Fibroblast of peridontal ligament (primary cell): ENCODE measurements around the gene CDK5R1.

Experiments used
- DNase-seq: peaks from one replicate; pipeline ENCODE4 v3.0.0-alpha.2; 2010; ENCODE audit errors: extremely low read depth

The CDK5R1 gene

GRCh38 chr17:32493571-32493970 lies 6.8 kb downstream of the CDK5R1 start:
- no peak for DNase-seq

- DNase-seq: no peak
Observed at GRCh38 chr17:32493976-32494513, 7.3 kb downstream of the CDK5R1 start.

- no peak for DNase-seq
Observed at GRCh38 chr17:32494621-32495358, 8.0 kb downstream of the CDK5R1 start.

DNA sequence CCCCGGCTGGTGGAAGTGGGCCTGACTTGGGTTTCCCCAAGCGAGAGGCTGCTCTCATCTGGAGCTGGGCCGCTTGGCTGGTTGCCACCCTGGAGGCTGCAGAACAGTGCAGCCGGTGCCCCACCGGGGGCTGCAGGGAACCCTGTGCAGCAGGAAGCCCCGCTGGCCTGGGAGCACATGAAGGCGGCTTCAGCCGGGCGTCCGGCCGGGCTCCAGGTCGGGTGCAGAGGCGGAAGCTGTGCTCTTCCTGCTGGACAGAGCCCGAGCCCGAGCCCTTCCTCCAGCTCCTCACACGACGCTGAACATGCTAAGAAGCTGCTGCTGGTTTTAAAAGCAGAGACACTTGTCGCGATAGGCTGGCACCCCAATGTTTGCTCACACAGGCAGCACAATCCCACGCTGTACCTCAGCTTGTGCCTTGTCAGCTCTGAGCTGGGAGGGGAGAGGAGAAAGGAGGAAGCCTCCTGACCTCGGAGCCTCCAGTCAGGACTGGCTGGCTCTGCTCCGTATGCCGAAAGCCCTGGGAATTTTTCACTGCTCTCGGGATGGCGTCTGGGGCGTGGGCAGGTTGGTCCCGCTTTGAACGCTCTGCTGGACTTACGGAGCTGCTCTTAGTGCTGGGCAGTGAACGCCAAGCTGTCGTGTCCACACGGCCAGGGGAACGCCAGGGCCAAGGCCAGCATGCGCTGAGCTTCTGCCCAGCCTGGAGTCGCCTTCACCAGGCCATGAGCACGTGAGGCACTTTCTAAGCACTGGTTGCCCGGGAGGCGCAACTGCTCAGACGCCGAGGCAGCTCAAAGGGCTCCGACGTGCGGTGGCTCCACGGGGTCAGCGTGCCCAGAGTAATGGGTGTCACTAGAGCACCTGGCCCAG lies 8.8 kb downstream of the CDK5R1 start:
- DNase-seq: no peak

DNA sequence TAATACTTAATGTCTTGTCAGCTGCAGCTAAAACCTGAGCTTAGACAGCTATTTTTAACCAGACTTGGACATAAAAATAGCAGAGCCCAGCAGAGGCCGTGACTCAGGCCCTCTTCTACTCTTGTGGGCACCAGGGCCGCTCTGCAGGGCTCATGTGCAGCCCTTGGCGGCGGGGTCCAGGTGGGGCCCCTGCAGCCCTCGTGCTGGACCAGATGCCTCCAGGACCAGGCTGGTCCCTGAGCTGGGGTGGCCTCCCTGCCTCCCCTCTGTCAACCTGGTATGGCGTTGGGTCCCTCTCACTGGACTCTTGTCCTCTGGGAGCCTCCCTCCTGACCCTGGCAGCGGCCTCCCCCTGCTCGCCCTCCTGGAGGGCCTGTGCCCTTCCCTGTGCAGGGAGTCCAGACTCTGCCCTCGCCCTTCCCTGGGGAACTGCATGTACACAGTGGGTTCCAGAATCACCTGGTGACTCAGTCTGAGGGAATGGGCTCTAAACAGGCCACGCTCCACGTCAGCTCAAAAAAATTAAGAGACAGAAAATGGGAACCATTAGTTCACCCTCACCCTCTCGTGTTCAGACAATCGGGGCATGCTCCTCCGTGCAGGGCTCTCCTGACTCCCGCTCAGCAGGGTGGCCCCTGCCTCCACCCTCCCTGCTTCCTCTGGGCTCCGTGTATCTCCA lies 9.7 kb downstream of the CDK5R1 start:
- peak; percentile 45 for DNase-seq

DNA sequence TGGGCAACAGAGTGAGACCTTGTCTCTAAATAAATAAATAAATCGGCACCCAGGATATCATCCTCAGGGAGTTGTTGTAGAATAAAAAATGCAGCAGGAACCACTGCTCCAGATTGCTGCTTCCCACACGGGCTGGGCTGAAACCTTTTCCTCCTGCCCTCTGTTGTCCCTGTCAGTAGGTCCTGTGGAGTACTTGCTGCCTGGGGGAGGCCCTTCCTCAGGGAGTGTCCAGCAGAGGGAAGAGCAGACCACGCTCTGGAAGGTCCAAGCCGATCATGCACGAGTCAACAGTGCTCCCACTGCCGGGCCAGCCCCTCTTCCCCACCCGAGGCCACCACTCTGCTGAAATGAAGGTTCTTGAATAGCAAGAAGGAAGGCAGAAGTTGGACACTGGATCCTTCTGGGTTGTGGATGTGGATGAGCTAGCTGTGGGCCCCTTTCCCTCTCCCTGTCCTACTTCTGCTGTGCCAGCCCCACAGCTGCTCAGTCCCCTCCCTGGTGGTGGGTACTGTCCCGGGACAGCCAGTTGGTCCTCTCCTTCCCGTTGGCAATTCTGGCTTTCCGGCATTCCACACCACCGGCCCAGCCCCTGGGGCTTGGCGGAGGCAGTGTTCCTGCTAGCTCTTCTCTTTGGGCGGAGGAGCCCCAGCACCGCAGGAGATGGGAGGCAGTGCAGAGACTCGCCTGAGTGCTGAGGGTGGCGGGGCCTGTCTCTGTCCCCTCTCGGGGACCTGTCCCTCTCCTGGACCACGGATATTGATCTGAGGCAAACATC lies 10.8 kb downstream of the CDK5R1 start:
- no peak for DNase-seq

GRCh38 chr17:32498391-32498790 lies 11.6 kb downstream of the CDK5R1 start:
- DNase-seq: no peak

GRCh38 chr17:32502013-32502412 lies 15.2 kb downstream of the CDK5R1 start:
- no peak for DNase-seq

- no peak for DNase-seq
Observed at GRCh38 chr17:32502710-32503109, 15.9 kb downstream of the CDK5R1 start.

DNA sequence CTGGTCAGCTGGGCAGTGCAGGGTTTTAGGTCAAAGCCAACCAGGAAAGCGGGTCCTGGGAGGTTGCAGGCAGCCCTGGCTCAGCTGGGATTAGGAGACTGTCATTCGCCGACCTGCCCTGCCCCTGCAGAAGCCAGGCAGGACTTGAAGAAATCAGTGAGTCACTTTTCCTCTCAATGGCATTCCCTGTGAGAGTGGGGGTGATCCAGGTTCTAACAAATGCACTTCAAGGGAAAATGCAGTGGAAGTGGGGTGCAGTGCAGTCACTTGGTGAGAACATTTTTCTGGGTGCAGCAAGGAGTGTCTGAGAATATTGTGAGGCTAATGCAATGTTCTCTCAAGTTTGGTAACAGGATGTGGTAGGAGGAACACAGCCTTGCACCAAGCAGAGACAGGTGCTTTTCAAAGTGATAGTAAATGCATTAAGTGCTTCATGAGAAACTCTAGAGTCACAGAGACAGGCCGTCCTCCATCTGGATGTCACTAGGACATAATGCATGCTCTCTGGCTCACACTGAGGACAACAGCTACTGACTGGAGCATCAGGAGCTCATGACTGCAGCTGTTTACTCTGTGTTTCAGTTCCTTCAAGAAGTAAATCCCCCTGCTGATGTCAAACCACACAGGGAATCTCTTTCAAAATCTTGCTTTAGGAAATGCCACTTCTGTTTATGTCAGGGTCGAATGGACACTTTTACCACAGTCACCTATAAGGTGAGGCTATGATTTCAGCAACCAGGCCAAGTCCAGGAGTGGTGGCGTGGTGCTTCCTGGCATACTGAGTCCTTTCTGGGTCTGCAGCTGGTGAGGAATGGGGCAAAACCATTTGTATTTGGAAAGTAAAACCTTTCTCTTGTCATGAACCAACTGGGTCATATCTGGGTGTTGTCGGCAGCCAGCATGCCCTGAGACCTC lies 16.7 kb downstream of the CDK5R1 start:
- DNase-seq: no peak

GRCh38 chr17:32504166-32504990 lies 17.6 kb downstream of the CDK5R1 start:
- DNase-seq: no peak

DNA sequence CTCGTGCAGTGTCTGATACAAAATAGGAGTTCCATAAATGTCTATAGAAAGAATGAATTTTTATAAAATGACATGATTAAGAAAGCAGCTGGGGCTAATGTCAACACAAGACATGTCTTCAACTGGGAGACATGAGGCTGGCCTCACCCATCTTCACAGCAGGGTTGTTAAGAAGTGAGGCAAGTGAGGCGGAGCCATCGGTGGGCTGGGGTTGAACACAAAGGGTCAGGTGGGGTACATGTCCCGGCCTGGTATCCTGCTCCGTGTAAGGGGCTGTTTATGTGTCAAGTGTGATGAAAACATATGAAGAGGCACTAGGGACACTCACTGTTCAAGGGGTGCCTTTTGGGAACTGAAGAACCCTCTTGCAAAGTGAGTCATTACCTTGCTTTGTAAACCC lies 22.1 kb downstream of the CDK5R1 start:
- no peak for DNase-seq

DNA sequence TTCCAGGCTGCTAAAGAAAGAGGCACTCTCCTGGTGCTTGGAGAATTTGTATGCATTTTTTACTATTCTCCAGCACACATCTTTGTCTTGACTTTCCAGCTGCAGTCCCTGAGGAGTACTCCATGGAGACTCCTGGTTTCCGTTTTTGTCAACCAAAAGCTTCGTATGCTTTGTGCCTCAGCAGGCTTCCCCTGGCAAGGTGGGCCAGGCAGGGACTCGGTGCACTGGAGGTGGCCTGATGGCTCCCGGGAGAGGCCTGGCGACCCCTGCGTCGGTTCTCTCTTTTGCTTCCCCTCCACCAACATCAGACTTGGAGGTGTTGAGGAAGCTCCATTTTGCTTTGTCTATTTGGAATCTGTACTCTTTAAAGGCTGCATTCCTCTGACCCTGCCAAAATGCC lies 23.7 kb downstream of the CDK5R1 start:
- no peak for DNase-seq

DNA sequence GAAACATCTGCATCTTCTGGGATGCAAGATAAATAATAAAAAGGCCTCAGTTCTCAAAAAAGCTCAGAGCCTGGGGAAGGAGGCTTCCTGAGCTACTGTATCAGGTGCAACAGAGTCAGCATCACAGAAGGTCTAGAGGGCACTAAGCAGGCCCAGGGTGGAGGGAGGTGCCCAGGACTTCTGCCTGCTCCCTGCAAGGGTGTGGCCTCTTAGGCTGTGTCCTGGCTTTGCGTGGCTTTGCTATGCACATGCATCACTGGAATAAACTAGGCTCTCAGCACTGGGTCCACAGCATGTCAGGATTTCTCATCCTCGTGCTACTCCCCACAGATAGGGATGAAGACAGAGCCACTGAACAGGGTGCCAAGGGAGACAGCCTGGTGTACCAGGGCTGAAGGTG lies 25.5 kb downstream of the CDK5R1 start:
- DNase-seq: no peak

- DNase-seq: no peak
Observed at GRCh38 chr17:32513579-32513978, 26.8 kb downstream of the CDK5R1 start.

GRCh38 chr17:32514606-32515005 lies 27.8 kb downstream of the CDK5R1 start:
- no peak for DNase-seq

GRCh38 chr17:32515677-32516383 lies 29.0 kb downstream of the CDK5R1 start:
- no peak for DNase-seq

GRCh38 chr17:32516450-32516849 lies 29.7 kb downstream of the CDK5R1 start:
- no peak for DNase-seq
